CD4-positive, CD25-positive, alpha-beta regulatory T cell (primary cell): ENCODE data around the gene CD300LG. TPM values are rescaled to one million over a fixed set of nuclear protein-coding genes. Genes with fewer than 3 reads are reported as not detected.

ENCODE experiments used
- ATAC-seq, 2 donors: fragments of 150-1000 bp; cut with Tn5 transposase; one replicate each; pipeline ENCODE4 v1.10.0; 2021; ENCODE audit warnings: low read depth in 2 of 2, moderate number of reproducible peaks in 2 of 2, moderate library complexity in 1 of 2
- DNase-seq, 3 donors: peaks; one replicate each; pipeline versions ENCODE4 v3.0.0 to v3.0.0-alpha.2; 2012 to 2022; ENCODE audit warnings: mixed read lengths in 1 of 3
- H3K27ac ChIP-seq: one replicate; pipeline ENCODE4 v1.7.0; 2013; ENCODE audit warnings: mild to moderate bottlenecking, low read length; ENCODE audit not compliant: insufficient read depth, poor library complexity, severe bottlenecking
- H3K27me3 ChIP-seq: one replicate; pipeline ENCODE4 v1.7.0; 2013; ENCODE audit warnings: low read length; ENCODE audit not compliant: control insufficient read depth, insufficient read depth
- H3K36me3 ChIP-seq: one replicate; pipeline ENCODE4 v1.7.0; 2013; ENCODE audit warnings: mild to moderate bottlenecking, low read length, moderate library complexity; ENCODE audit not compliant: control insufficient read depth, insufficient read depth
- H3K4me1 ChIP-seq: 2 replicates; pipeline ENCODE4 v1.7.0; 2013; ENCODE audit warnings: mild to moderate bottlenecking, low read length; ENCODE audit not compliant: insufficient read depth, control insufficient read depth, poor library complexity, severe bottlenecking
- H3K4me3 ChIP-seq: one replicate; pipeline ENCODE4 v1.7.0; 2013; ENCODE audit warnings: low read depth, mild to moderate bottlenecking, low read length, moderate library complexity
- H3K9me3 ChIP-seq, 2 experiments: 1 replicate in 1 of 2; 2 replicates in 1 of 2; pipeline ENCODE4 v1.7.0; 2013; ENCODE audit warnings: low read length in 2 of 2, mild to moderate bottlenecking in 1 of 2, moderate library complexity in 1 of 2; ENCODE audit not compliant: control insufficient read depth in 2 of 2
- H3K27ac Mint-ChIP-seq, 3 donors: one replicate each; pipeline ENCODE4 v1.8.0; 2020 to 2022; ENCODE audit warnings: mild to moderate bottlenecking in 3 of 3, mixed read lengths in 3 of 3, moderate library complexity in 2 of 3
- H3K27me3 Mint-ChIP-seq: one replicate; pipeline ENCODE4 v1.8.0; 2022; ENCODE audit warnings: mild to moderate bottlenecking, mixed read lengths
- H3K36me3 Mint-ChIP-seq: one replicate; pipeline ENCODE4 v1.8.0; 2020; ENCODE audit warnings: mixed read lengths
- H3K4me1 Mint-ChIP-seq, 4 donors: one replicate each; pipeline ENCODE4 v1.8.0; 2020 to 2022; ENCODE audit warnings: mixed read lengths in 4 of 4, mild to moderate bottlenecking in 1 of 4
- H3K4me3 Mint-ChIP-seq, 4 donors: one replicate each; pipeline ENCODE4 v1.8.0; 2020 to 2022; ENCODE audit warnings: mild to moderate bottlenecking in 4 of 4, mixed read lengths in 4 of 4, moderate library complexity in 3 of 4
- H3K9me3 Mint-ChIP-seq, 7 donors: one replicate each; pipeline ENCODE4 v1.8.0; 2020 to 2022; ENCODE audit warnings: mixed read lengths in 7 of 7, mild to moderate bottlenecking in 3 of 7, moderate library complexity in 2 of 7
- polyA plus RNA-seq, 4 donors: library from polyadenylated mRNA; unstranded; fragments of 300-500 nt; fragmentation: Illumina TruSeq; gene quantifications; one replicate each; pipeline ENCODE4 v1.2.3, GENCODE V29; 2021
- total RNA-seq: library from RNA; stranded (reverse); gene quantifications from one replicate; pipeline ENCODE4 v1.2.3, GENCODE V29; 2022

The CD300LG gene
- total and polyA plus RNA-seq, 5 donors from 2014 or later: not detected

GRCh38 chr17:43826206-43826605, 20.8 kb upstream of the CD300LG start:
- no peaks in the 10 kb centered on the region for H3K9me3 Mint-ChIP-seq
- H3K36me3 Mint-ChIP-seq: no peaks in the 10 kb centered on the region
- H3K27ac Mint-ChIP-seq: no peak overlapping the region
- peaks cover 20% of the 10 kb centered on the region for H3K27me3 Mint-ChIP-seq
- H3K9me3 ChIP-seq: no peaks in the 10 kb centered on the region
- no peaks in the 10 kb centered on the region for H3K4me1 ChIP-seq
- H3K4me1 Mint-ChIP-seq: peaks cover 0 to 2% (median 0%) of the 10 kb centered on the region in 4 donors
- no peak for ATAC-seq
- DNase-seq: no peak
- no peak overlapping the region for H3K4me3 Mint-ChIP-seq
- no peak overlapping the region for H3K4me3 ChIP-seq
- no peaks in the 10 kb centered on the region for H3K27me3 ChIP-seq
- H3K27ac ChIP-seq: no peak overlapping the region
- no peaks in the 10 kb centered on the region for H3K36me3 ChIP-seq

- H3K4me1 ChIP-seq: no peaks in the 10 kb centered on the region
- Mint-ChIP-seq H3K36me3 (no peaks in the 10 kb centered on the region), H3K27ac (no peak overlapping the region), H3K4me1 (peaks cover 0 to 9% (median 0%) of the 10 kb centered on the region in 4 donors), H3K4me3 (no peak overlapping the region), H3K27me3 (peaks cover 33% of the 10 kb centered on the region), H3K9me3 (no peaks in the 10 kb centered on the region)
- H3K27me3 ChIP-seq: peaks cover 3% of the 10 kb centered on the region
- DNase-seq: no peak
- H3K9me3 ChIP-seq: no peaks in the 10 kb centered on the region
- H3K4me3 ChIP-seq: no peak overlapping the region
- no peak for ATAC-seq
- H3K36me3 ChIP-seq: no peaks in the 10 kb centered on the region
- H3K27ac ChIP-seq: no peak overlapping the region
Measured at GRCh38 chr17:43827596-43827995, 19.4 kb upstream of the CD300LG start.

- Histone ChIP-seq H3K36me3 (no peaks in the 10 kb centered on the region), H3K4me1 (peaks cover 9% of the 10 kb centered on the region), H3K9me3 (no peaks in the 10 kb centered on the region), H3K4me3 (no peak overlapping the region), H3K27ac (no peak overlapping the region), H3K27me3 (peaks cover 15% of the 10 kb centered on the region)
- peaks cover 0 to 19% (median 6%) of the 10 kb centered on the region in 4 donors for H3K4me1 Mint-ChIP-seq
- H3K9me3 Mint-ChIP-seq: peaks cover 0 to 3% (median 0%) of the 10 kb centered on the region in 7 donors
- no peaks in the 10 kb centered on the region for H3K36me3 Mint-ChIP-seq
- no peak overlapping the region for H3K4me3 Mint-ChIP-seq
- no peak for DNase-seq
- H3K27me3 Mint-ChIP-seq: peaks cover 49% of the 10 kb centered on the region
- no peak for ATAC-seq
- H3K27ac Mint-ChIP-seq: no peak overlapping the region
Measured at GRCh38 chr17:43829738-43830137, 17.2 kb upstream of the CD300LG start.

- H3K4me1 ChIP-seq: peaks cover 9% of the 10 kb centered on the region
- Mint-ChIP-seq H3K9me3 (peaks cover 0 to 3% (median 0%) of the 10 kb centered on the region in 7 donors), H3K27me3 (peaks cover 53% of the 10 kb centered on the region), H3K4me3 (peak overlapping the region in 3 of 4 donors; percentile 70 to 74 (median 71)), H3K36me3 (no peaks in the 10 kb centered on the region), H3K27ac (peak overlapping the region in 2 of 3 donors; percentile 24 to 93), H3K4me1 (peaks cover 0 to 19% (median 6%) of the 10 kb centered on the region in 4 donors)
- H3K9me3 ChIP-seq: no peaks in the 10 kb centered on the region
- H3K4me3 ChIP-seq: no peak overlapping the region
- peaks cover 15% of the 10 kb centered on the region for H3K27me3 ChIP-seq
- no peaks in the 10 kb centered on the region for H3K36me3 ChIP-seq
- no peak overlapping the region for H3K27ac ChIP-seq
- DNase-seq (no peak), ATAC-seq (no peak)
Measured at GRCh38 chr17:43830510-43831140, 16.4 kb upstream of the CD300LG start.

- DNase-seq (no peak), ATAC-seq (no peak)
- no peaks in the 10 kb centered on the region for H3K36me3 Mint-ChIP-seq
- Histone ChIP-seq H3K4me3 (no peak overlapping the region), H3K4me1 (peaks cover 9% of the 10 kb centered on the region), H3K27me3 (peaks cover 15% of the 10 kb centered on the region), H3K9me3 (no peaks in the 10 kb centered on the region), H3K27ac (no peak overlapping the region), H3K36me3 (no peaks in the 10 kb centered on the region)
- peak overlapping the region; percentile 48 to 74 (median 60) for H3K4me3 Mint-ChIP-seq
- peaks cover 61% of the 10 kb centered on the region for H3K27me3 Mint-ChIP-seq
- H3K9me3 Mint-ChIP-seq: peaks cover 0 to 3% (median 0%) of the 10 kb centered on the region in 7 donors
- H3K4me1 Mint-ChIP-seq: peaks cover 0 to 19% (median 6%) of the 10 kb centered on the region in 4 donors
- H3K27ac Mint-ChIP-seq: peak overlapping the region in 1 of 3 donors; percentile 14
Measured at GRCh38 chr17:43831633-43832032, 15.3 kb upstream of the CD300LG start.

GRCh38 chr17:43832168-43832975, 14.6 kb upstream of the CD300LG start:
- Mint-ChIP-seq H3K4me1 (peaks cover 0 to 19% (median 6%) of the 10 kb centered on the region in 4 donors), H3K4me3 (peak overlapping the region; percentile 63 to 82 (median 72)), H3K27ac (peak overlapping the region in 1 of 3 donors; percentile 14), H3K27me3 (peaks cover 66% of the 10 kb centered on the region), H3K9me3 (peaks cover 0 to 3% (median 0%) of the 10 kb centered on the region in 7 donors), H3K36me3 (no peaks in the 10 kb centered on the region)
- H3K27me3 ChIP-seq: peaks cover 15% of the 10 kb centered on the region
- DNase-seq (no peak), ATAC-seq (no peak)
- peaks cover 9% of the 10 kb centered on the region for H3K4me1 ChIP-seq
- no peak overlapping the region for H3K27ac ChIP-seq
- no peak overlapping the region for H3K4me3 ChIP-seq
- H3K9me3 ChIP-seq: no peaks in the 10 kb centered on the region
- no peaks in the 10 kb centered on the region for H3K36me3 ChIP-seq

GRCh38 chr17:43832976-43833829, 13.8 kb upstream of the CD300LG start, which contains the start of gene MPP3:
TSS of gene MPP3 (minus strand) at chr17:43833146. CDS start at chr17:43831906, 1,240 bp downstream.
- peak; percentile 65 to 70 for ATAC-seq
- Histone ChIP-seq H3K27me3 (peaks cover 15% of the 10 kb centered on the region), H3K4me3 (no peak within 1 kb of the TSS), H3K36me3 (no peaks in the 10 kb centered on the region), H3K27ac (no peak within 1 kb of the TSS), H3K4me1 (peaks cover 9% of the 10 kb centered on the region), H3K9me3 (no peaks in the 10 kb centered on the region)
- no peaks in the 10 kb centered on the region for H3K36me3 Mint-ChIP-seq
- H3K27me3 Mint-ChIP-seq: peaks cover 70% of the 10 kb centered on the region
- H3K4me3 Mint-ChIP-seq: peak within 1 kb of the TSS; percentile 76 to 95 (median 84)
- peak; percentile 17 to 55 (median 28) for DNase-seq
- H3K9me3 Mint-ChIP-seq: peaks cover 0 to 3% (median 1%) of the 10 kb centered on the region in 7 donors
- peaks cover 0 to 19% (median 6%) of the 10 kb centered on the region in 4 donors for H3K4me1 Mint-ChIP-seq
- H3K27ac Mint-ChIP-seq: peak within 1 kb of the TSS in 2 of 3 donors; percentile 46 to 50
